DMS53 treated with DMSO at 0.1 percent for 48 hours (cell line): ENCODE results near the gene RNF19B.
A peak's percentile ranks its signal among the peaks of the same experiment; 100 is the strongest.

Experiments used
- DNase-seq: peaks from one replicate; lab custom pipeline; 2025; ENCODE audit not compliant: unreplicated experiment; lab: John Stamatoyannopoulos, UW

Gene RNF19B, protein sequence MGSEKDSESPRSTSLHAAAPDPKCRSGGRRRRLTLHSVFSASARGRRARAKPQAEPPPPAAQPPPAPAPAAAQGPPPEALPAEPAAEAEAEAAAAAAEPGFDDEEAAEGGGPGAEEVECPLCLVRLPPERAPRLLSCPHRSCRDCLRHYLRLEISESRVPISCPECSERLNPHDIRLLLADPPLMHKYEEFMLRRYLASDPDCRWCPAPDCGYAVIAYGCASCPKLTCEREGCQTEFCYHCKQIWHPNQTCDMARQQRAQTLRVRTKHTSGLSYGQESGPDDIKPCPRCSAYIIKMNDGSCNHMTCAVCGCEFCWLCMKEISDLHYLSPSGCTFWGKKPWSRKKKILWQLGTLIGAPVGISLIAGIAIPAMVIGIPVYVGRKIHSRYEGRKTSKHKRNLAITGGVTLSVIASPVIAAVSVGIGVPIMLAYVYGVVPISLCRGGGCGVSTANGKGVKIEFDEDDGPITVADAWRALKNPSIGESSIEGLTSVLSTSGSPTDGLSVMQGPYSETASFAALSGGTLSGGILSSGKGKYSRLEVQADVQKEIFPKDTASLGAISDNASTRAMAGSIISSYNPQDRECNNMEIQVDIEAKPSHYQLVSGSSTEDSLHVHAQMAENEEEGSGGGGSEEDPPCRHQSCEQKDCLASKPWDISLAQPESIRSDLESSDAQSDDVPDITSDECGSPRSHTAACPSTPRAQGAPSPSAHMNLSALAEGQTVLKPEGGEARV

DNA sequence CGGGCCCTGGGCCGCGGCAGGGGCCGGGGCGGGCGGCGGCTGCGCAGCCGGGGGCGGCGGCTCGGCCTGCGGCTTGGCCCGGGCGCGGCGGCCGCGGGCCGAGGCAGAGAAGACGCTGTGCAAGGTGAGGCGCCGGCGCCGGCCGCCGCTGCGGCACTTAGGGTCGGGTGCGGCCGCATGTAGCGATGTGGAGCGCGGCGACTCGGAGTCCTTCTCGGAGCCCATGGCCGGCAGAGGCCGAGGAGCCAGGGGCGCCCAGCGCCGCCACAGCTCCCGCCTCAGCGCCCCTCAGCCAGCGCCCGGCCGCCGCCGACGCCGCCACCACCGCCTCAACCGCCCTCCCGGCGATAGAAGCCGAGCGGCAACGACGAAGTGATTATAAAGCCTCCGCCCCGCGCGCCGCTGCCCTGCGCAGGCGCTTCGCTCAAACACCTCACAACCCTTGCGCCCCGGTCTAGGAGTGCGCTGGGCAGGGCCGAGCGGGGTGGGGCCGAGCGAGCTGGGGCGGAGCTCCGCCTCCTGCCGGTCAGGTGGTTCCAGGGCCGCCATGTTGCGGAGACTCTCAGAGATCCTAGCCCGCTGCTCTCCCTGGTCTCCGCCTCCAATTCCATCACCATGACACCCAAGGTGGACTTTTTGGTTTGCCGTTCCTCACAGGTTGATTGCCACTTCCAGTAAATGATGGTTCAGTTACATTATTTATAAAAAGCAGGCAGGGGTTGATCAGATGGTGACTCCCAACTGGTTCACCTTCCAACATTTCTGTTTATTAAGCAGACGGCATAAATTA is at the start of gene RNF19B:
RNF19B (minus strand) TSS at position 349 of the 790 bp plus-strand sequence; CDS start at position 225, 124 bp downstream.
- DNase-seq = peak; percentile 90

DNA sequence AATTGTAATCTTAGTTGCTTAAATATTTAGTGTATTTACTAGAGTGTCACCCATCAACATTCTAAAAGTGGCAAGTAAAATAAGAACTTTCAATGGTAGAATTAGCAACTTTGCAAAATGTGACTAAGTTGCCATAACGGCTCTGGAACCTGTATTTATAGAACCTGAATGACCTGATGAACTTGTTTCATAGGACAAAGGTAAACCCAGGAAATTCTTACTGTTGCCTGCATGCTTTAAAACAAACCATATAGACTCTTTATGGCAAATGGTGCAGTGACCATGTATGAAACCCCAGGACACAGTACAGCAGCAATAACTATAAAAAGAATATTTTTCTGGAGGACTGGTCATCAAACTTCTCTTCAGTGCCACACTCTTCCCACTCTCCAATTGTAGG is 49.2 kb upstream of the RNF19B start:
- no peak for DNase-seq

GRCh38 chr1:33012165-33012564 is 47.6 kb upstream of the RNF19B start:
- DNase-seq = no peak

DNA sequence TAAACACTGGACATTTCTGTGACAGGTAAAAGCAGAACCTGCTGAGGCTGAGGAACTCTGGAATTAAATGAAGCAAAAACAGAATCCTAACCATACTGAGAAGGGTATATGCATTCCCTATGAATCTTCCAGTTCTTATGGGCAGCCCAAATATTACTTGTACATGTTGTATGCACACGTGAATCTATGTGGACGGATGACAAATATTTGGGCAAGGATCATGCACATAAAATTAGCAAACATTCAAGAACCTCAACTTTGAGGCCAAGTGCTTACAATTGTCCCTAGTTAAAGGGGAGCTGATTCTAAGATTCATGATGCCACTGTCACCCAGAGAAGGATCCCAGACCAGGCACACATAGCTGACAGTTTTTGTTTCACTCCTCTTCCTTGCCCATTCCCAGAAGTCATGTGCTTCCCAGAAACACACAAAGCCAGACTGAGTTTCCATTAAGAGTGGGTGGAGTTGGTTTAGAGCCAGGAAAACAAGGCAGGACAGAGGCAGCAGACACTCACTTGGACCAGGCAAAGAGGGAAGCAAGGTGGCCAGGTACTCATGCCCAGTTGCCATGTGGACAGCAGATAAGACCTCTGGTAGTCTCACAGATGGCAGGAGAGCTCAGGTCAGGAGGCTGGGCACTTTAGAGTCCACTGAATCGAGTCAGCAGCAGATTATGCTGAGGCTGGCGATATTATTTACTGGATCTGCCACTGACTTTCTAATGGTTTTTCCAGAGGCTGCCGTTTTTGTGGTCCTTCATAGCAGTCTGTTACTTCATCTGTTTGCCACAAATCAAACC is 46.5 kb upstream of the RNF19B start:
- DNase-seq = no peak

DNA sequence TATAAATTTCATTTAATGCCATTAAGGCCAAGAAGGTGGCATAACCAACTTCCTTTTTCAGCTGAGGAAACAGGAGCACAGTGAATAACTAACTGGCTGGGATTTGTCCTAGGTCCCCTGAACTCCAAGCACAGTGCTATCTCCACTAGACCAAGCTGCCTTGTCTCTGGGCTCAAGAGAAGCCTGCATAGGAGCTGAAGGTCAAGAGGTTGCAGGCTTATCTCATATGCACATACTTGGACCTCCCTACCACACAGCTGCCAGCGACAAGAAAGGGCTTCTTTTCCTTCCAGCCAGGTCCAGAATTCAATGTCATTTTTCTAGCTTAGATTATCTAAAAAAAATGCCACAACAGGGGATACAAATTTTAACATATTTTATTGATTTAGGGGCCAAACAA is 45.0 kb upstream of the RNF19B start:
- DNase-seq = no peak

- no peak for DNase-seq
Observed at GRCh38 chr1:33008051-33008914, 43.7 kb upstream of the RNF19B start.

DNA sequence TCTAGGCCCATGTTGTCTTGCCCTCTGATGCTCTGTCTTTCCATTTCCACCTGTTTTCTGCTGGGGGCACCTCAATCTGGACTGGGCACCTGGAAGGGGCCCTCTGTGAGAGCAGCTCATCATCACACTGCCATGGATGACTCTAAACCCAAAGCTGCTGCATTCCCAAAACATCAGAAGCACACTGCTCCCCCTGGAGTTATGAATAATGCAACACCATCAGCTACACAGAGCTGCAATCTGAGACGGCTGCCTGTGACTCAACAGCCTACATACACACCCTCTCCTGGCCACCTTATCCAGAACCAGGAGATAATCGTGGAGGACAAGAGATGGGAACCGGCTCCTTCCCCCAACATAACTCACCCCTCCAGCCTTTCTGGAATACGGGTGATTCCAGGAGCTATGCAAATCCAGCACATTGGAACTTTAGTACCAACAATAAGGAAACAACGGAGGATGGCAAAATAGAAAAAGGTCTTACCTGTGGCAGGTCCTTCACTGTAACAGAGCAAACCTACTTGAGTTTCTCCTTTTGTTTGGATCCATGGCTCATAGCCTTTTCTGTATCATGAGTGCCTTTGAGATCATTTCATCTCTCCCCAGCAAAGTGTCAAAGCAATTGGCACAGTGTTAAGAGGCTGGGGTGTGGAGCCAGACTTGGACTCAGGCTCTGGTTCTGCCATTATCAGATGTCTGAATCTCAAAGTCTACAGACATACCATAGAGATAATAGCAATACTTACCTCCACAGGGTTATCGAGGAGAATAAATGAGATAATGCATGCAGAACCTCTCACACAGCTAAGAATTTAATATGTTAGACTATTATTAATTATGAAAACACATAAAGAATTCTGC is 42.8 kb upstream of the RNF19B start:
- DNase-seq = peak; percentile 41

GRCh38 chr1:33005838-33006421 is 41.3 kb upstream of the RNF19B start:
- DNase-seq = no peak

GRCh38 chr1:33005117-33005837 is 40.7 kb upstream of the RNF19B start:
- no peak for DNase-seq

DNA sequence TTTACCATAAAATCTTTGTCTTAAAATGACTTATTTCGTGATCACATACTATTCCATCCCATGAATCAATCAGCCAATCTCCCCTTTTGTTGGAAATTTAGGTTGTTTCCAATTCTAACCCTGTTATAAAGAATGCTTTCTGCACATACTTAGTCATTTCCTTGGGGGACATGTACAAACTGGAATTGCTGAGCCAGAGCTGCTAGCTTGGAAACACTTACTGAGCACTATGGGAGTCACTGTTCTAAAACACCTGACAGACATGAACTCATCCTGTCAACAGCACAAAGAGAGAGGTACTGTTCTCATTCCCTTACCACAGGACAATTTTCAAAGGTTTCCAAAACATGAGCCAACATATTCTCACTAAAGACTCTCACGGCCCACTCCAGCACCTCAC is 40.0 kb upstream of the RNF19B start:
- no peak for DNase-seq

DNA sequence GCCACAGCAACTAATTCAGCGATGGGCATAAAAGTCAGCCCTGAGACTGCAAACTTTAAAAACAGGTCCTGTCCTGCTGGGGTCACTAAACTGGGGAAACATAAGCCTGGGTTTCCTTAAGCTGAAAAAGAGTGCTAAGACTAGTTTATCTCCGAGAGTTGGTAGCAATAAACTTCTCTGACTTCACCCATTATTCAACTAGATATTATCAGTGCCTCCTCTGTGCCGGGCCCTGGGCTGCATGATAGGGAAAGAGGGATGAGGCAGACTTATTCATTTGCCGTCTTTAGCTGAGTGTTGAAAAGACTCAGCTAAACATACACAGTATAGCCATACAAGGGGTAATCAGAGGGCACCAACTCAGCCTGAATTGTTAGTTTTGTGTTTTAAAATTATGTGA is 39.0 kb upstream of the RNF19B start:
- no peak for DNase-seq

GRCh38 chr1:33002006-33002405 is 37.4 kb upstream of the RNF19B start:
- no peak for DNase-seq

- no peak for DNase-seq
Observed at GRCh38 chr1:33001282-33001681, 36.7 kb upstream of the RNF19B start.

DNA sequence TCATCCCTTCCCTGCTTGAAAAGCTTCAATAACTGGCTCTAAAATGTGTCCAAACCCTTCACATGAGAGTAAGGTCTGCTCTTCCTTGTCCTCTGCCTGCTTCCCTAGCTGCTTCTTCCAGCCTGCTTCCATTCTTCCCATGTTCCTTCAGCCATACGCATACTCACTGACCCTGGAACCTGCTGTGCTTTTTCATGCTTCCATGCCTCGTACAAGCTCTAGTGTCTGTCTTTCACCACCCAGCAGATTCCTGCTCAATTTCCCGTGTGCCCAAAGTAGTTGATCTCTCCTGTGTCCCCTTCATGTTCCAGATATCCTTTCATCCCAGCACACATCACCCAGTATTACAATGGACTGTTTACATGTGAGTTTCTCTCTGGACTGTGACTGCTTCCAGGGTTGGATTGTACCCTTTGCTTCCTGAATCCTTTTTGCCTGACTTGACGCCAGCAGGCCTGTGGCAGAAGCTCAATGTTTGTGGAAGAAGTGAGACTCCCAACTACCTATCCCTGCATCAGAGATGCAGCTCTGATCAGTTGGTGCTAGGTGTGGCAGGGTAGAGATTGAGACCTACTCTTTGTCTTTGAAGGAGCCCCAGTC is 35.9 kb upstream of the RNF19B start:
- no peak for DNase-seq

GRCh38 chr1:32998997-32999396 is 34.4 kb upstream of the RNF19B start:
- no peak for DNase-seq

DNA sequence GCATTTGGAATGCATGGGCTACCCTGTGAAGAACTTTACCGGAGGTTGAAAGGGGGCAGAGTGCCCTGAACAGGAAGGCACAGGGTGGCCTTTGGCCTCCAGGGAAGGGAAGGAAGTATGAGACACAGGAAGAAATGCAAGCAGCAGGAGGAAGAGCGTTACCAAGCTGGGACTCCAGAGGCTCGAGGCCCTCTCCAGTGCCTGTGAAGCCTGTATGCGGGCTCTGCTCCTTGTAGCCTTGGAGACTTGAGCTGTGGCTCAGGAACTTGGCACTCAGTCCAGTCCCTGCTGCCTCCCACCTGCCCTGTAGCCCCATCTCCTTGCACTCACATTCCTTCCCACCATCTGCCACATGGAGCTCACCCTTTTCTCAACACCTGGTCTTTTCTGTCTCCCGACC is 33.5 kb upstream of the RNF19B start:
- no peak for DNase-seq

GRCh38 chr1:32997381-32997891 is 32.8 kb upstream of the RNF19B start:
- DNase-seq = no peak
